Measurements from ENCODE around the gene ESRRB.

GRCh38 chr14:76488551-76488950 is 112.6 kb downstream of the ESRRB start:
- TF ChIP-seq POLR2AphosphoS5 (IDR thresholded peaks at IDR 0.05; ENCODE audit: insufficient read depth in 1 of 2, low read depth in 1 of 2) (no peak), POLR2A (IDR thresholded peaks at IDR 0.05) (no peak)

All from vagina (tissue), 2 donors.